ENCODE data around the gene FGD1.

Gene FGD1

GRCh38 chrX:54470054-54470760, 25.8 kb downstream of the FGD1 start:
- ATAC-seq (ENCODE audit: low read depth) (no peak), DNase-seq (ENCODE audit: low spot score) (no peak)
- H3K4me3 ChIP-seq (ENCODE audit: severe bottlenecking) = no peak overlapping the region
- H3K36me3 ChIP-seq (ENCODE audit: low read depth) = 0 out of 2 replicates have a peak, but pooled peaks cover 4% of the 10 kb centered on the region
- H3K9me3 ChIP-seq (ENCODE audit: severe bottlenecking) = no peaks in the 10 kb centered on the region
- TF ChIP-seq CTCF (IDR thresholded peaks at IDR 0.05; ENCODE audit: poor library complexity, severe bottlenecking) = no peak
- no peaks in the 10 kb centered on the region for H3K27me3 ChIP-seq (ENCODE audit: insufficient read depth, poor library complexity, severe bottlenecking)
- H3K27ac ChIP-seq (ENCODE audit: poor library complexity, severe bottlenecking) = no peak overlapping the region
- no peaks in the 10 kb centered on the region for H3K4me1 ChIP-seq (ENCODE audit: insufficient read depth, poor library complexity, severe bottlenecking)

- H3K4me1 ChIP-seq (ENCODE audit: insufficient read depth, poor library complexity, severe bottlenecking) = no peaks in the 10 kb centered on the region
- DNase-seq (ENCODE audit: low spot score) (no peak), ATAC-seq (ENCODE audit: low read depth) (no peak)
- no peak for TF ChIP-seq CTCF (IDR thresholded peaks at IDR 0.05; ENCODE audit: poor library complexity, severe bottlenecking)
- no peak overlapping the region for H3K27ac ChIP-seq (ENCODE audit: poor library complexity, severe bottlenecking)
- H3K9me3 ChIP-seq (ENCODE audit: severe bottlenecking) = no peaks in the 10 kb centered on the region
- no peak overlapping the region for H3K4me3 ChIP-seq (ENCODE audit: severe bottlenecking)
- H3K36me3 ChIP-seq (ENCODE audit: low read depth) = no peaks in the 10 kb centered on the region
- H3K27me3 ChIP-seq (ENCODE audit: insufficient read depth, poor library complexity, severe bottlenecking) = no peaks in the 10 kb centered on the region
These were observed 43.1 kb downstream of the FGD1 start for GRCh38 chrX:54452920-54453319.

GRCh38 chrX:54449929-54450328, 46.1 kb downstream of the FGD1 start:
- H3K4me1 ChIP-seq (ENCODE audit: insufficient read depth, poor library complexity, severe bottlenecking) = no peaks in the 10 kb centered on the region
- H3K36me3 ChIP-seq (ENCODE audit: low read depth) = no peaks in the 10 kb centered on the region
- H3K27me3 ChIP-seq (ENCODE audit: insufficient read depth, poor library complexity, severe bottlenecking) = no peaks in the 10 kb centered on the region
- no peaks in the 10 kb centered on the region for H3K9me3 ChIP-seq (ENCODE audit: severe bottlenecking)
- TF ChIP-seq CTCF (IDR thresholded peaks at IDR 0.05; ENCODE audit: poor library complexity, severe bottlenecking) = no peak
- ATAC-seq (ENCODE audit: low read depth) (no peak), DNase-seq (ENCODE audit: low spot score) (no peak)
- H3K27ac ChIP-seq (ENCODE audit: poor library complexity, severe bottlenecking) = no peak overlapping the region
- H3K4me3 ChIP-seq (ENCODE audit: severe bottlenecking) = no peak overlapping the region

GRCh38 chrX:54447461-54447860, 48.6 kb downstream of the FGD1 start:
- Histone ChIP-seq H3K36me3 (ENCODE audit: low read depth) (peaks cover 8% of the 10 kb centered on the region; the same call in 1 of the 2 replicates), H3K9me3 (ENCODE audit: severe bottlenecking) (no peaks in the 10 kb centered on the region), H3K27me3 (ENCODE audit: insufficient read depth, poor library complexity, severe bottlenecking) (no peaks in the 10 kb centered on the region), H3K4me3 (ENCODE audit: severe bottlenecking) (no peak overlapping the region), H3K27ac (ENCODE audit: poor library complexity, severe bottlenecking) (no peak overlapping the region), H3K4me1 (ENCODE audit: insufficient read depth, poor library complexity, severe bottlenecking) (no peaks in the 10 kb centered on the region)
- no peak for TF ChIP-seq CTCF (IDR thresholded peaks at IDR 0.05; ENCODE audit: poor library complexity, severe bottlenecking)
- ATAC-seq (ENCODE audit: low read depth) = peak; percentile 44; the same call in 2 of the 3 replicates
- no peak for DNase-seq (ENCODE audit: low spot score)

- H3K27ac ChIP-seq (ENCODE audit: poor library complexity, severe bottlenecking) = no peak overlapping the region
- no peak for DNase-seq (ENCODE audit: low spot score)
- no peaks in the 10 kb centered on the region for H3K9me3 ChIP-seq (ENCODE audit: severe bottlenecking)
- peaks cover 8% of the 10 kb centered on the region; the same call in 1 of the 2 replicates for H3K36me3 ChIP-seq (ENCODE audit: low read depth)
- TF ChIP-seq CTCF (IDR thresholded peaks at IDR 0.05; ENCODE audit: poor library complexity, severe bottlenecking) = no peak
- no peaks in the 10 kb centered on the region for H3K27me3 ChIP-seq (ENCODE audit: insufficient read depth, poor library complexity, severe bottlenecking)
- no peaks in the 10 kb centered on the region for H3K4me1 ChIP-seq (ENCODE audit: insufficient read depth, poor library complexity, severe bottlenecking)
- H3K4me3 ChIP-seq (ENCODE audit: severe bottlenecking) = no peak overlapping the region
- ATAC-seq (ENCODE audit: low read depth) = no peak
These were observed 50.0 kb downstream of the FGD1 start for GRCh38 chrX:54446084-54446483.

All from RWPE2 (cell line).